Gastroesophageal sphincter (tissue), 4 donors: ENCODE results near the gene AFDN. TPM values are rescaled to one million over a fixed set of nuclear protein-coding genes. Genes with fewer than 3 reads are reported as not detected.

Experiments
- ATAC-seq: fragments of 150-250 bp; one replicate; pipeline ENCODE4 v1.9.1; 2016; ENCODE audit warnings: mild to moderate bottlenecking, moderate library complexity
- H3K27ac ChIP-seq, 4 donors: fragments of 200-600 bp; sonication (generic) in 3 of 4; 1 replicate in 3 of 4; 2 replicates in 1 of 4; pipeline ENCODE4 v1.5.1; 2016 to 2019
- H3K27me3 ChIP-seq: fragments of 200-600 bp; sonication (generic); one replicate; pipeline ENCODE4 v1.5.1; 2019
- H3K36me3 ChIP-seq, 2 donors: fragments of 200-600 bp; sonication (generic); one replicate each; pipeline ENCODE4 v1.5.1; 2019; ENCODE audit warnings: control low read depth in 1 of 2
- H3K4me1 ChIP-seq, 3 donors: fragments of 200-600 bp; sonication (generic); 1 replicate in 2 of 3; 2 replicates in 1 of 3; pipeline ENCODE4 v1.5.1; 2016 to 2019; ENCODE audit warnings: control low read depth in 2 of 3
- H3K4me3 ChIP-seq, 2 donors: fragments of 200-600 bp; sonication (generic); one replicate each; pipeline ENCODE4 v1.5.1; 2019; ENCODE audit warnings: mild to moderate bottlenecking in 1 of 2, moderate library complexity in 1 of 2
- H3K9me3 ChIP-seq, 3 donors: fragments of 200-600 bp; sonication (generic); one replicate each; pipeline ENCODE4 v1.5.1; 2017 to 2019; ENCODE audit warnings: control low read depth in 2 of 3
- EP300 ChIP-seq: sonication (generic); formaldehyde crosslinking; IDR thresholded peaks from one replicate; pipeline ENCODE4 v1.6.1; 2017; ENCODE audit warnings: antibody characterized with exemption, mild to moderate bottlenecking
- POLR2A ChIP-seq, 2 donors: fragments of 450-650 bp; IDR thresholded peaks; one replicate each; pipeline ENCODE4 v1.6.1; 2017; ENCODE audit warnings: antibody characterized with exemption in 2 of 2, mild to moderate bottlenecking in 2 of 2, moderate library complexity in 1 of 2
- POLR2AphosphoS5 ChIP-seq: sonication (generic); formaldehyde crosslinking; IDR thresholded peaks from one replicate; pipeline ENCODE4 v1.6.1; 2017; ENCODE audit warnings: antibody characterized with exemption
- WGBS, 2 donors: methylation state at CpG; one replicate each; pipeline ENCODE4 v1.1.5; 2018; ENCODE audit warnings: low coverage in 1 of 2; 5-methylcytosine and 5-hydroxymethylcytosine counted together
- total RNA-seq, 4 donors: library from RNA; depleted of rRNA; stranded (reverse); fragments of >200 nt; gene quantifications; one replicate each; pipeline ENCODE4 v1.1.0, GENCODE V29; 2016
- TF ChIP-seq, protein P1 (sequence below), 4 experiments: fragments of 200-600 bp in 2 of 4; fragments of 450-650 bp in 2 of 4; sonication (generic) in 1 of 4; IDR thresholded peaks; one replicate each; pipeline ENCODE4 v1.5.1; 2017 to 2019; ENCODE audit warnings: antibody characterized with exemption in 4 of 4, mild to moderate bottlenecking in 2 of 4, moderate library complexity in 2 of 4

The AFDN gene
- total RNA-seq, 4 donors from 2014 or later = 60.7 to 98.4 (median 79.7) TPM

DNA sequence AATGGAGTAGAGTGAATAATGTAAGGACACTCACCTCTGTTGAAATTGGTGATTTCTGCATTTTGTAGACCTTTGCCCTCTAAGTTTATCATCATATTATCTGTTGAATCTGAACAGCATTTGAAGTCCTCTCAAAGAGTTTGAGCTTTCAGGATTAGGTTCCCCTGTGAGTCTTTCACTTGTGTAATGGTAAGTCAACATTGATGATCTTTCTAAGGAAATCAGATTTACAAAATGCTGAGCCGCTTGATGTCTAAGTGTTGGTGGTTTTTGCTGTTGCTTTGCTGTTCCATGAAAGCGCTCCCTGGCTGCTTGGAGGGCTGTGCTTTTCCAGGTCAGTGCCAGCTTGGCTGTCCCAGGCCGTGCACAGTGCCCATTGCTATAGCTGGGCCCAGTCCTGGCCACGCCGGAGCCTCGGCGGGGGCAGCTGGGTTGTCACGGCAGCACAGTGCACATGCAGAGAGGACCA is 136.9 kb downstream of the AFDN start:
- TF ChIP-seq POLR2A (IDR thresholded peaks at IDR 0.05) (no peak), POLR2AphosphoS5 (no peak), EP300 (no peak)
- TF ChIP-seq, protein P1, sequence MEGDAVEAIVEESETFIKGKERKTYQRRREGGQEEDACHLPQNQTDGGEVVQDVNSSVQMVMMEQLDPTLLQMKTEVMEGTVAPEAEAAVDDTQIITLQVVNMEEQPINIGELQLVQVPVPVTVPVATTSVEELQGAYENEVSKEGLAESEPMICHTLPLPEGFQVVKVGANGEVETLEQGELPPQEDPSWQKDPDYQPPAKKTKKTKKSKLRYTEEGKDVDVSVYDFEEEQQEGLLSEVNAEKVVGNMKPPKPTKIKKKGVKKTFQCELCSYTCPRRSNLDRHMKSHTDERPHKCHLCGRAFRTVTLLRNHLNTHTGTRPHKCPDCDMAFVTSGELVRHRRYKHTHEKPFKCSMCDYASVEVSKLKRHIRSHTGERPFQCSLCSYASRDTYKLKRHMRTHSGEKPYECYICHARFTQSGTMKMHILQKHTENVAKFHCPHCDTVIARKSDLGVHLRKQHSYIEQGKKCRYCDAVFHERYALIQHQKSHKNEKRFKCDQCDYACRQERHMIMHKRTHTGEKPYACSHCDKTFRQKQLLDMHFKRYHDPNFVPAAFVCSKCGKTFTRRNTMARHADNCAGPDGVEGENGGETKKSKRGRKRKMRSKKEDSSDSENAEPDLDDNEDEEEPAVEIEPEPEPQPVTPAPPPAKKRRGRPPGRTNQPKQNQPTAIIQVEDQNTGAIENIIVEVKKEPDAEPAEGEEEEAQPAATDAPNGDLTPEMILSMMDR (IDR thresholded peaks at IDR 0.05) = no peak
- 100% methylated on average over 2 of the region's 8 CpGs; no CpG with 5 or more reads in 1 of the 2 donors for WGBS, 2 donors
- no peak for ATAC-seq

DNA sequence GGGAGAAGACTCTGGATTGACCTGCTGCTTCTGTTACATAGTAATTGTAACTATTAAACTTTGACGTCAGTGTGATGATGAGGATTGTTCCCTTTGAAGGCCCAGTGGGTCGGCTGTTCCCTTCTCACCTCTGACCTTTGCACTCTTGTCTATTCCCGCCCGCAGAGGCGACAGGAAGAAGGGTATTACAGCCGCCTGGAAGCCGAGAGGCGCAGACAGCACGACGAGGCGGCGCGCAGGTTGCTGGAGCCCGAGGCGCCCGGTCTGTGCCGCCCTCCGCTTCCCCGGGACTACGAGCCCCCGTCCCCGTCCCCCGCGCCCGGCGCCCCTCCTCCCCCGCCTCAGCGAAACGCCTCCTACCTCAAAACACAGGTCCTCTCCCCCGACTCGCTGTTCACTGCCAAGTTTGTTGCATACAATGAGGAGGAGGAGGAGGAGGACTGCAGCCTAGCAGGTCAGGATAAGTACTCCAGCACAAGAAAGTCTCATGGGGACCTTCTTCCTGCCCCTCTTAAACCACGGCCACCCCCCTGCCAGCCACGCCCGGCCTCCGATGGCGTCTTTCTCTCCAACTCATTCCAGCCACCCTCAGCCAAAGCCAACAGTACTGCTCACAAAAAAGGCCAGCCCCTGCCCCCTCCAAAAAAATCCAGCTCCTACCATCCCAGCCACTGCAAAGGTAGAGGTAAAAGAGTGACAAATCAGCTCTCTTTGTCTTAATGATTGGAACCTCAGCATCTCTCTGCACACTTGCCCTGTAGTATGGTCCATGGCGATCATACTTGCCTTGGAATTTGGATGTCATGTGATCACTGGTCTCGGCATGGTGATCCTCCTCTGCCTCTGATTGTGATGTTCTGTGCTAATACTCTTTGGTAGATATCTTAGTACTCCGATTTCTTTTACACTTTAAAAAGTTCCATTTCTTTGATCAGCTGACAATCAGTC is 139.2 kb downstream of the AFDN start:
- TF ChIP-seq POLR2A (IDR thresholded peaks at IDR 0.05) (no peak), POLR2AphosphoS5 (no peak)
- H3K27ac ChIP-seq = peak overlapping the region in 3 of 4 donors; percentile 7 to 52 (median 33)
- ATAC-seq = no peak
- no peak overlapping the region for H3K4me3 ChIP-seq
- H3K36me3 ChIP-seq = peaks cover 0 to 84% of the 10 kb centered on the region in 2 donors
- WGBS, 2 donors = 77 to 90% methylated on average over 6 to 17 of the region's 39 CpGs
- H3K9me3 ChIP-seq = no peaks in the 10 kb centered on the region
- H3K27me3 ChIP-seq = no peaks in the 10 kb centered on the region
- H3K4me1 ChIP-seq = peaks cover 0 to 16% (median 0%) of the 10 kb centered on the region in 3 donors

More for the DNA sequence above, 136.9 kb downstream of the AFDN start:
- peaks cover 0 to 20% (median 0%) of the 10 kb centered on the region in 3 donors for H3K4me1 ChIP-seq
- H3K36me3 ChIP-seq = peaks cover 0 to 62% of the 10 kb centered on the region in 2 donors
- H3K9me3 ChIP-seq = no peaks in the 10 kb centered on the region
- no peaks in the 10 kb centered on the region for H3K27me3 ChIP-seq
- H3K27ac ChIP-seq = no peak overlapping the region
- H3K4me3 ChIP-seq = no peak overlapping the region

DNA sequence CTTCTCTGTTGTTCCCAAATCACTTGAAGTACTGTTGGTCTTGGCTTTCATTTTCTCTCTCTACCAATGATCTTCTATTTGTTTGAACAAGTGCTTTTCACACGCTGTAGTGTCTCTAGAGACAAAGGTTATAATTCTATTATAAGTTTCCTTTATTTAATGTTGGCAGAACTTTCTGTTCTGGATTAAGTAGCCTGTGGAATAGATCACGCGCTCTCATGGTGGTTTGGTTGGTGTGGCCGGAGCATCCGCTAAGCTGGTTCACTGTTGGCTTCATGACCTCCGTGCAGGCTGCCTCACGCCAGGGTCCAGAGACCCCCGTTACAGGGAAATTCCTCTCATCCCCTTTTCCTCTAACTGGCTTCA is 139.8 kb downstream of the AFDN start:
- WGBS, 2 donors = 75 to 82% methylated on average over 3 to 8 of the region's 8 CpGs
- Histone ChIP-seq H3K4me3 (no peak overlapping the region), H3K4me1 (peaks cover 0 to 16% (median 0%) of the 10 kb centered on the region in 3 donors), H3K27me3 (no peaks in the 10 kb centered on the region), H3K36me3 (peaks cover 0 to 91% of the 10 kb centered on the region in 2 donors), H3K9me3 (no peaks in the 10 kb centered on the region), H3K27ac (peak overlapping the region in 1 of 4 donors; percentile 33)
- TF ChIP-seq POLR2AphosphoS5 = no peak
- TF ChIP-seq, protein P1 (IDR thresholded peaks at IDR 0.05) = no peak
- no peak for TF ChIP-seq EP300
- TF ChIP-seq POLR2A (IDR thresholded peaks at IDR 0.05) = no peak
- no peak for ATAC-seq

DNA sequence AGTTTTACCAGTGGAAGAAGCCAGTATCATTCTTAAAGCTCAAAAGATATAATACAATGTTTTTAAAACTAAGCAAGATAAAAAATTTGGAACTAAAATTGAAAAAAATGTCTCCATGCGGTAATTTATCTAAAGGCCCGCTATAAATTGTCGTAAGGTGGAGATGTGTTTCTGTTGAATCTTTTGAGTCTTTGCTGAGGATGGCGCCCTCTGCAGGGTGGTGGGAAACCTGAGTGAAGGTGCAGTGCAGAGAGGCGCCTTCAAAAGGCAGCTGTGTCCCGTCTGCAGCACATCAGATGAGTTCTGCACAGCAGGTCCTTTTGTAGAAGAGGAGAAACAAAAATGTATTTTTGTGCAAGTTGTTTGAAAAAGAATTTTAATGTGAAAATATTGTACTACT is 141.4 kb downstream of the AFDN start:
- Histone ChIP-seq H3K4me3 (no peak overlapping the region), H3K9me3 (no peaks in the 10 kb centered on the region), H3K4me1 (peaks cover 0 to 16% (median 0%) of the 10 kb centered on the region in 3 donors), H3K36me3 (peaks cover 0 to 82% of the 10 kb centered on the region in 2 donors), H3K27me3 (no peaks in the 10 kb centered on the region), H3K27ac (no peak overlapping the region)
- no peak for TF ChIP-seq POLR2A (IDR thresholded peaks at IDR 0.05)
- TF ChIP-seq, protein P1 (IDR thresholded peaks at IDR 0.05) = peak in 1 of 4 experiments; percentile 32
- ATAC-seq = no peak
- 56 to 78% methylated on average over 6 of the region's 6 CpGs for WGBS, 2 donors

DNA sequence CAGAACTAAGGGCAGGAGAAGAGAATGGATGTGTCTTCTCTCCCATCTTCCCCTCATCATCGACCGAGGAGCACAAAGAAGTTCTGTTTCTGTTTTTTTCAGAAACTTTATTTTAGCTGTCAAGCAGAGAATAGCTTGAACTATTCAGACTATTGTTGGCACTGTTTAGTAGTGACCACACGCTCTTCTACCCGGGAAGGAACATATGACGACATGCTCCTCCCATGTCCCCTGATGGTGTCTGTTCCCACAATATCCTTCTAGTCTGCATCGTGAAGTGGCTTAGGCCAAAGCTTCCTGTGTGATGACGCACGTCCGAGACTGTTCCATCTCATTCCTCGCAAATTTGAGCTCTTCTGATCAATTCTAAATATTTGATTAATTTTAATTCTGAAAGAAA is 143.5 kb downstream of the AFDN start:
- Histone ChIP-seq H3K4me1 (peaks cover 0 to 8% (median 0%) of the 10 kb centered on the region in 3 donors), H3K9me3 (no peaks in the 10 kb centered on the region), H3K4me3 (no peak overlapping the region), H3K27ac (no peak overlapping the region), H3K36me3 (peaks cover 0 to 64% of the 10 kb centered on the region in 2 donors), H3K27me3 (no peaks in the 10 kb centered on the region)
- TF ChIP-seq POLR2AphosphoS5 = no peak
- TF ChIP-seq EP300 = no peak
- no peak for TF ChIP-seq POLR2A (IDR thresholded peaks at IDR 0.05)
- TF ChIP-seq, protein P1 (IDR thresholded peaks at IDR 0.05) = no peak
- WGBS, 2 donors = 83 to 89% methylated on average over 10 of the region's 10 CpGs
- ATAC-seq = no peak
